ENCODE results near the gene BICDL1.

- TF ChIP-seq EZH2 (IDR thresholded peaks at IDR 0.05; ENCODE audit: low read depth) (no peak), CTCF (conservative IDR thresholded peaks at IDR 0.05) (no peak)
Observed at GRCh38 chr12:120062976-120063579, 74.0 kb downstream of the BICDL1 start.

Measured in PC-9 (cell line).